Lower lobe of right lung (tissue), 2 donors: ENCODE data around the gene SYNE2. TPM values are rescaled to one million over a fixed set of nuclear protein-coding genes. Genes with fewer than 3 reads are reported as not detected.
"Not testable (repeated sequence)": the region's sequence is repeated elsewhere in the genome, so short reads cannot be mapped to it uniquely, and the experiment has no call there.

ENCODE experiments used
- ATAC-seq, 2 donors: fragments of 200-7000 bp; cut with Tn5 transposase; one replicate each; pipeline ENCODE4 v1.9.1; 2020 to 2022; ENCODE audit warnings: mild to moderate bottlenecking in 2 of 2, moderate library complexity in 2 of 2
- DNase-seq: peaks from one replicate; pipeline ENCODE4 v3.0.0-alpha.2; 2020
- H3K27ac ChIP-seq: fragments of 200-600 bp; one replicate; pipeline ENCODE4 v1.8.0; 2022
- H3K27me3 ChIP-seq: fragments of 200-600 bp; one replicate; pipeline ENCODE4 v1.8.0; 2022; ENCODE audit warnings: low read depth
- H3K36me3 ChIP-seq: fragments of 200-600 bp; one replicate; pipeline ENCODE4 v1.8.0; 2022; ENCODE audit warnings: mild to moderate bottlenecking
- H3K4me1 ChIP-seq: fragments of 200-600 bp; one replicate; pipeline ENCODE4 v1.8.0; 2022
- H3K4me3 ChIP-seq: fragments of 200-600 bp; one replicate; pipeline ENCODE4 v1.8.0; 2022; ENCODE audit warnings: mild to moderate bottlenecking
- H3K9me3 ChIP-seq: fragments of 200-600 bp; one replicate; pipeline ENCODE4 v1.8.0; 2022
- CTCF ChIP-seq: fragments of 200-600 bp; IDR thresholded peaks from one replicate; pipeline ENCODE4 v1.8.0; 2022; ENCODE audit warnings: antibody characterized with exemption, mild to moderate bottlenecking
- intact Hi-C: fragments of 100-400 bp; cut with DNase I; formaldehyde crosslinking; loops from one replicate; pipeline ENCODE4 v1.11.0; 2022
- total RNA-seq: library from RNA; stranded (reverse); fragmentation: NEBNext Ultra II Directional; extraction: Animal tissue kit (Norgen Biotek cat#: 25700); gene quantifications from one replicate; pipeline ENCODE4 v1.2.1, GENCODE V29; 2021
- donor health status: DM: no; HTN: yes; CAD: no; lungs with severe emphysema.

The SYNE2 gene
- total RNA-seq, 1 donor from 2014 or later = 129 TPM

DNA sequence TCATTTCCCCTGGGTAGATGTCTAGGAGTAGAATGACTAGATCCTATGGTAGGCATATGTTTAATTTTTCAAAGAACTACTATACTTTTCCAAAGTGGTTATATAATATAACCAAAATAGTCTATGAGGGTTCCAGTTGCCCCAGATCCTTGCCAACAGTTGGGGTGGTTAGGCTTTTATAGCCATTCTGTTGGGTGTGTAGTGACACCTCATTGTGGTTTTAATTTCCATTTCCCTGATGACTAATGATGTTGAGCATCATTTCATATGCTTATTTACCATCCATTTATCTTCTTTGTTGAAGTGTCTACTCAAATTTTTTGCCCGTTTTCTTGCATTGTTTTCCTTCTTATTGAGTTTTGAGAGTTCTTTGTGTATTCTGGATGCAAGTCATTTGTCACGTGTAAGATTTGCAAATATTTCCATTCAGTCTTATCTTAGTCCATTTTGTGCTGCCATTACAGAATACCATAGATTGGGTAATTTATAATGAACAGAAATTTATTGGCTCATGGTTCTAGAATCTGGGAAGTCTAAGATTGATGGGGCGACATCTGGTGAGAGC, 4.7 kb downstream of the SYNE2 start:
- no peak for DNase-seq
- no peaks in the 10 kb centered on the region for H3K9me3 ChIP-seq
- H3K36me3 ChIP-seq = no peaks in the 10 kb centered on the region
- intact Hi-C loops = no loop called here
- no peak for ATAC-seq
- H3K27ac ChIP-seq = no peak overlapping the region
- no peak overlapping the region for H3K4me3 ChIP-seq
- H3K27me3 ChIP-seq = no peaks in the 10 kb centered on the region
- H3K4me1 ChIP-seq = peaks cover 15% of the 10 kb centered on the region
- TF ChIP-seq CTCF = no peak

- H3K27ac ChIP-seq = no peak overlapping the region
- no peak for DNase-seq
Measured at GRCh38 chr14:63860146-63860545, 7.3 kb downstream of the SYNE2 start.

DNA sequence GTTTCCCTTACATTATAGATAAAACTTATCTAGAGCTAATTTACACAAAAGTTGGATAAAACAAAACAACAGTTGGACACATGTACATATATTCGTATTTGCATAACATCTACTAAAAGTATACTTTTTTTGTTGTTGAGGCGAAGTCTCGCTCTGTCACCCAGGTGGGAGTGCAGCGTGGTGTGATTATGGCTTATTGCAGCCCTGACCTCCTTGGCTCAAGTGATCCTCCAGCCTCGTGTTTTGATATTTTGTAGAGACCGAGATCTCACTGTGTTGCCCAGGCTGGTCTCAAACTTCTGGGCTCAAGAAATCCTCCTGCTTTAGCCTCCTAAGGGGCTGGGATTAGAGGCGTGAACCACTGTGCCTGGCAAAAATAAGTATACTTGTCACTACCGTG, 9.4 kb downstream of the SYNE2 start:
- intact Hi-C loops = no loop called here
- peaks cover 8% of the 10 kb centered on the region for H3K4me1 ChIP-seq
- ATAC-seq (no peak), DNase-seq (no peak)
- no peaks in the 10 kb centered on the region for H3K36me3 ChIP-seq
- no peak for TF ChIP-seq CTCF
- H3K27me3 ChIP-seq = no peaks in the 10 kb centered on the region
- no peak overlapping the region for H3K4me3 ChIP-seq
- H3K27ac ChIP-seq = no peak overlapping the region
- H3K9me3 ChIP-seq = no peaks in the 10 kb centered on the region

More at GRCh38 chr14:63860146-63860545, 7.3 kb downstream of the SYNE2 start:
- no peaks in the 10 kb centered on the region for H3K9me3 ChIP-seq
- no peaks in the 10 kb centered on the region for H3K27me3 ChIP-seq
- H3K4me3 ChIP-seq = no peak overlapping the region
- H3K36me3 ChIP-seq = no peaks in the 10 kb centered on the region
- intact Hi-C loops = no loop called here
- ATAC-seq = no peak
- TF ChIP-seq CTCF = no peak
- H3K4me1 ChIP-seq = peaks cover 9% of the 10 kb centered on the region

- Histone ChIP-seq H3K36me3 (no peaks in the 10 kb centered on the region), H3K4me1 (peaks cover 8% of the 10 kb centered on the region), H3K27ac (no peak overlapping the region), H3K27me3 (no peaks in the 10 kb centered on the region), H3K9me3 (no peaks in the 10 kb centered on the region), H3K4me3 (no peak overlapping the region)
- intact Hi-C loops = no loop called here
- DNase-seq (no peak), ATAC-seq (no peak)
- no peak for TF ChIP-seq CTCF
Measured at GRCh38 chr14:63863004-63863403, 10.2 kb downstream of the SYNE2 start.

- ATAC-seq = peak; percentile 47 to 62
- Histone ChIP-seq H3K27ac (peak overlapping the region; percentile 78), H3K4me1 (peaks cover 23% of the 10 kb centered on the region)
Measured at GRCh38 chr14:63864775-63865174, 12.0 kb downstream of the SYNE2 start.

DNA sequence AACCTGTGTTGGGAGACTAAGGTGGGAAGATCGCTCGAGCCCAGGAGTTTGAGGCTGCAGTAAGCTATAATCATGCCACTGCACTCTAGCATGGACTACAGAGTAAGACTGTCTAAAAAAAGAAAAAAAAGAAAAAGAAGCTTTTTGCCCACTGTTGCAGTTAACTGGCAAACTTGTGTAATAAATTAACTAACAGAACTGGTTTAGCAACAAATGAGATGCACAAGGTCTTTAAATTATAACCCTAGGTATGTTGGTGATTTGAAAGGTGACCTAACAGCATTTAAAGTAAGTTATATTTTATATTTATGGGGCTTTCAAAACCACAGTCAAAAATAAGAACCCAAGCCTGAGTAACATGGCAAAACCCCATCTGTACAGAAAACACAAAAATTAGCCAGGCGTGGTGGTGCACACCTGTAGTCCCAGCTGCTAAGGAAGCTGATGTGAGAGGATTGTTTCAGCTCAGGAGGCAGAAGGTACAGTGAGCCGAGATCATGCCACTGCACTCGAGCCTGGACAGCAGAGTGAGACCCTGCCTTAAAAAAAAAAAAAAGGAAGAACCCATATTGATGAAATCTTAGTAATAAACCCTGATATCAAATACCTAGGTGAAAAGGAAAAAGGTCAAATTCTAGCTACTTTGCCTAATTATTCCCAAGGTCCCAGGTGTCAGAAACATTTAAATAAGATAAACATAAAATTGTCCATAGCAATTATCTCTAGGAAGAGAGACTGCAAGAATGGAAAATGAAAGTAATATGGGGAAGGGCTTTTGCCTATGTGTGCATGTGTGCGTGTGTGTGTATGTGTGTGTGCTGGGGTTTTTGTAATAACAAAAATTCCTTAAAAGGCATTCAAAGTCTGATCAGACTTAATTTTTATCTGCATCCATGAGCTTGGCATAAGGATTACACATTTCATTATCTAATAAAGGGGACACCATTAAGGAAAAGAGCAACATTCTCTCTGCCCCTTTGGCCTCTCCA, 15.4 kb downstream of the SYNE2 start:
- Histone ChIP-seq H3K36me3 (no peaks in the 10 kb centered on the region), H3K9me3 (no peaks in the 10 kb centered on the region), H3K27me3 (no peaks in the 10 kb centered on the region), H3K4me3 (no peak overlapping the region), H3K27ac (peak overlapping the region; percentile 44), H3K4me1 (peaks cover 28% of the 10 kb centered on the region)
- DNase-seq = no peak
- ATAC-seq = no peak
- no peak for TF ChIP-seq CTCF
- intact Hi-C loops = no loop called here

More at GRCh38 chr14:63864775-63865174, 12.0 kb downstream of the SYNE2 start:
- H3K36me3 ChIP-seq, intact Hi-C loops, H3K9me3 ChIP-seq, DNase-seq, H3K27me3 ChIP-seq: not testable (repeated sequence)
- peak overlapping the region; percentile 15 for H3K4me3 ChIP-seq

GRCh38 chr14:63869940-63870752, 17.3 kb downstream of the SYNE2 start:
- H3K9me3 ChIP-seq, H3K4me3 ChIP-seq, intact Hi-C loops, H3K27me3 ChIP-seq, DNase-seq, H3K36me3 ChIP-seq, H3K27ac ChIP-seq: not testable (repeated sequence)
- peak; percentile 41 to 43 for ATAC-seq
- H3K4me1 ChIP-seq = peaks cover 47% of the 10 kb centered on the region

DNA sequence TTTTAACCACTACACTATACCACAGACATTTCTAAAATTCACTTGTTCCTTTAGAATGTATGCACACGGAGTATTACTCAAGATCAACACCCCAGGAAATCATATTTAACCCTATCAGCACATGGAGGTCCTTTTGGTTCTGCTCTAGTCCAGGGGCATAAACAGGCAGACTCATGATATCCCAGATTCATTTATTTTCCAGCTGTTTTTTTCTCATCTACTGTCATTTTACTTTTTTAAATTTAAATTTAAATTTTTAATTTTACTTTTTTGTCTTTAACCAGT, 17.9 kb downstream of the SYNE2 start:
- H3K27ac ChIP-seq, H3K4me3 ChIP-seq, H3K27me3 ChIP-seq, H3K36me3 ChIP-seq, intact Hi-C loops, H3K9me3 ChIP-seq, DNase-seq: not testable (repeated sequence)
- peak in 1 of 2 donors; percentile 30 for ATAC-seq
- peaks cover 52% of the 10 kb centered on the region for H3K4me1 ChIP-seq
